GM13977 (cell line): ENCODE measurements around the gene SEMA7A.

Experiments
- DNase-seq: peaks from one replicate; pipeline ENCODE4 v3.0.0; 2012; ENCODE audit warnings: low spot score
- CTCF ChIP-seq: IDR thresholded peaks from 2 replicates; pipeline ENCODE4 v1.5.1; 2012; ENCODE audit warnings: mild to moderate bottlenecking, control low read depth; ENCODE audit not compliant: insufficient read depth; ENCODE audit errors: extremely low read depth, missing control alignments
- in situ Hi-C: fragments of 300-500 bp; cut with MboI; formaldehyde crosslinking; loops from one replicate; pipeline ENCODE4 v1.12.0; 2022; ENCODE audit warnings: low sequenced_read_pairs, low pct_unique_long_range_greater_than_20kb, mixed read lengths, inconsistent platforms; ENCODE audit not compliant: unreplicated experiment

Gene SEMA7A

GRCh38 chr15:74402873-74403587 is 30.7 kb downstream of the SEMA7A start:
- peak; percentile 73 for DNase-seq
- in situ Hi-C loops, result no loop called here
- no peak for TF ChIP-seq CTCF

GRCh38 chr15:74402337-74402841 is 31.4 kb downstream of the SEMA7A start:
- in situ Hi-C loops, result no loop called here
- TF ChIP-seq CTCF, result no peak
- no peak for DNase-seq

GRCh38 chr15:74400915-74401757 is 32.6 kb downstream of the SEMA7A start:
- DNase-seq, result no peak
- no peak for TF ChIP-seq CTCF
- in situ Hi-C loops, result no loop called here

- in situ Hi-C loops, result no loop called here
- no peak for DNase-seq
- TF ChIP-seq CTCF, result no peak
Observed at GRCh38 chr15:74400313-74400860, 33.4 kb downstream of the SEMA7A start.

GRCh38 chr15:74399511-74400312 is 34.0 kb downstream of the SEMA7A start:
- no peak for DNase-seq
- no peak for TF ChIP-seq CTCF
- in situ Hi-C loops, result no loop called here

- no peak for DNase-seq
- in situ Hi-C loops, result no loop called here
- no peak for TF ChIP-seq CTCF
Observed at GRCh38 chr15:74399100-74399499, 34.7 kb downstream of the SEMA7A start.
